Measurements from ENCODE around the gene IPO13. TPM values are rescaled to one million over a fixed set of nuclear protein-coding genes. Genes with fewer than 3 reads are reported as not detected.

Gene IPO13
- total and polyA plus RNA-seq, 4 donors, result 8.6 to 15.1 (median 10.5) TPM

DNA sequence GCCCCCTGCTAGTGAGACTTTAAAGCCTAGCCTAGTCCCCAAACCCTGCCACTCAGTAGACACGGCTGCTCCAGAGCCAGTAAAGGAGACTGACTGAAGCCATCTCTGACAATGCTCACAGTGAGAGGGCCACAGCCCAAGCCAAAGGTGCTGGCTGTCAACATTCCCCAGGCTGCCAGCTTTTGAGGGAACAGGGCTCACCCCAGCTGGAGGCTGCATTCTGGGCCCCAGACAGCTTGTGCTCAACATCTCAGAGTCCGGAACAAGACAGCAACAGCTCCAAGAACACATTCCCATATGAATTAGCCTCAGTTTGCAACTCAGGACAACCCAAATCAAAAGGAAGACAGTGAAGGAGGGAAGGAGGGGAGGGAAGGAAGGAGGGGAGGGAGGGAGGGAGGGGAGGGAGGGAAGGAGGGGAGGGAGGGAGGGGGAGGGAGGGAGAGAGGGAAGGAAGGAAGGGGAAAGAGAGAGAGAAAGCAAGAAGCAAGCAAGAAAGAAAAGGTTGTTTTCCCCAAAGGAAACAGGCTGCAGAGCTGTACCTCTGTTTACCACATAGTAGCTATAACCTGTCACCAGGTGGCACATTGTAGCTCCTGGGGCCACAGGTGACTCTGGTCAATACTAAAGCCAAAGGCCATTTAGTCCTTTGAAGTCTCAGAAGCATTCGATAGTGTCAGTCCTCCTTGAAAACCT is 7.7 kb upstream of the IPO13 start:
- H3K36me3 ChIP-seq (ENCODE audit: control insufficient read depth in 4 of 4, insufficient read depth in 3 of 4, low read depth in 1 of 4, low read length in 3 of 4), result no peaks in the 10 kb centered on the region
- H3K9me3 ChIP-seq (ENCODE audit: control insufficient read depth in 4 of 4, low read length in 3 of 4), result no peaks in the 10 kb centered on the region
- H3K27ac ChIP-seq (ENCODE audit: low read depth in 1 of 2, low read length in 2 of 2), result no peak overlapping the region
- TF ChIP-seq MAX (IDR thresholded peaks at IDR 0.05) (no peak), NR2F2 (IDR thresholded peaks at IDR 0.05) (no peak)
- DNase-seq (ENCODE audit: low spot score), result no peak
- peaks cover 3 to 16% (median 10%) of the 10 kb centered on the region in 4 donors for H3K4me1 ChIP-seq (ENCODE audit: control insufficient read depth in 4 of 4, insufficient read depth in 4 of 4, low read length in 3 of 4)
- WGBS, result 81% methylated on average over 3 of the region's 3 CpGs
- no peak overlapping the region for H3K9ac ChIP-seq (ENCODE audit: low read depth in 1 of 2, low read length in 2 of 2)
- no peaks in the 10 kb centered on the region for H3K27me3 ChIP-seq (ENCODE audit: control insufficient read depth in 4 of 4, insufficient read depth in 4 of 4, low read length in 3 of 4)
- H3K4me3 ChIP-seq (ENCODE audit: low read depth in 1 of 3, low read length in 3 of 3), result no peak overlapping the region

- Histone ChIP-seq H3K4me3 (ENCODE audit: low read depth in 1 of 3, low read length in 3 of 3) (no peak overlapping the region), H3K4me1 (ENCODE audit: control insufficient read depth in 4 of 4, insufficient read depth in 4 of 4, low read length in 3 of 4) (peaks cover 2 to 12% (median 9%) of the 10 kb centered on the region in 4 donors), H3K9ac (ENCODE audit: low read depth in 1 of 2, low read length in 2 of 2) (no peak overlapping the region), H3K27ac (ENCODE audit: low read depth in 1 of 2, low read length in 2 of 2) (no peak overlapping the region), H3K9me3 (ENCODE audit: control insufficient read depth in 4 of 4, low read length in 3 of 4) (no peaks in the 10 kb centered on the region), H3K27me3 (ENCODE audit: control insufficient read depth in 4 of 4, insufficient read depth in 4 of 4, low read length in 3 of 4) (no peaks in the 10 kb centered on the region), H3K36me3 (ENCODE audit: control insufficient read depth in 4 of 4, insufficient read depth in 3 of 4, low read depth in 1 of 4, low read length in 3 of 4) (no peaks in the 10 kb centered on the region)
- no peak for DNase-seq (ENCODE audit: low spot score)
- TF ChIP-seq ZBTB33 (IDR thresholded peaks at IDR 0.05), result no peak
- no peak for TF ChIP-seq FOXA1 (IDR thresholded peaks at IDR 0.05)
- no peak for TF ChIP-seq EGR1 (IDR thresholded peaks at IDR 0.05; ENCODE audit: low read depth in 2 of 2)
- no peak for TF ChIP-seq SP1 (IDR thresholded peaks at IDR 0.05)
- no peak for TF ChIP-seq RAD21 (IDR thresholded peaks at IDR 0.05)
- TF ChIP-seq HNF4A (conservative IDR thresholded peaks at IDR 0.05), result no peak
- no peak for TF ChIP-seq RXRA (IDR thresholded peaks at IDR 0.05)
- TF ChIP-seq GABPA (IDR thresholded peaks at IDR 0.05 in 1 of 2, conservative IDR thresholded peaks at IDR 0.05 in 1 of 2), result no peak
- TF ChIP-seq, protein P1, sequence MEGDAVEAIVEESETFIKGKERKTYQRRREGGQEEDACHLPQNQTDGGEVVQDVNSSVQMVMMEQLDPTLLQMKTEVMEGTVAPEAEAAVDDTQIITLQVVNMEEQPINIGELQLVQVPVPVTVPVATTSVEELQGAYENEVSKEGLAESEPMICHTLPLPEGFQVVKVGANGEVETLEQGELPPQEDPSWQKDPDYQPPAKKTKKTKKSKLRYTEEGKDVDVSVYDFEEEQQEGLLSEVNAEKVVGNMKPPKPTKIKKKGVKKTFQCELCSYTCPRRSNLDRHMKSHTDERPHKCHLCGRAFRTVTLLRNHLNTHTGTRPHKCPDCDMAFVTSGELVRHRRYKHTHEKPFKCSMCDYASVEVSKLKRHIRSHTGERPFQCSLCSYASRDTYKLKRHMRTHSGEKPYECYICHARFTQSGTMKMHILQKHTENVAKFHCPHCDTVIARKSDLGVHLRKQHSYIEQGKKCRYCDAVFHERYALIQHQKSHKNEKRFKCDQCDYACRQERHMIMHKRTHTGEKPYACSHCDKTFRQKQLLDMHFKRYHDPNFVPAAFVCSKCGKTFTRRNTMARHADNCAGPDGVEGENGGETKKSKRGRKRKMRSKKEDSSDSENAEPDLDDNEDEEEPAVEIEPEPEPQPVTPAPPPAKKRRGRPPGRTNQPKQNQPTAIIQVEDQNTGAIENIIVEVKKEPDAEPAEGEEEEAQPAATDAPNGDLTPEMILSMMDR (IDR thresholded peaks at IDR 0.05; ENCODE audit: low read depth, low read length, missing input control), result no peak
- TF ChIP-seq, protein P2, sequence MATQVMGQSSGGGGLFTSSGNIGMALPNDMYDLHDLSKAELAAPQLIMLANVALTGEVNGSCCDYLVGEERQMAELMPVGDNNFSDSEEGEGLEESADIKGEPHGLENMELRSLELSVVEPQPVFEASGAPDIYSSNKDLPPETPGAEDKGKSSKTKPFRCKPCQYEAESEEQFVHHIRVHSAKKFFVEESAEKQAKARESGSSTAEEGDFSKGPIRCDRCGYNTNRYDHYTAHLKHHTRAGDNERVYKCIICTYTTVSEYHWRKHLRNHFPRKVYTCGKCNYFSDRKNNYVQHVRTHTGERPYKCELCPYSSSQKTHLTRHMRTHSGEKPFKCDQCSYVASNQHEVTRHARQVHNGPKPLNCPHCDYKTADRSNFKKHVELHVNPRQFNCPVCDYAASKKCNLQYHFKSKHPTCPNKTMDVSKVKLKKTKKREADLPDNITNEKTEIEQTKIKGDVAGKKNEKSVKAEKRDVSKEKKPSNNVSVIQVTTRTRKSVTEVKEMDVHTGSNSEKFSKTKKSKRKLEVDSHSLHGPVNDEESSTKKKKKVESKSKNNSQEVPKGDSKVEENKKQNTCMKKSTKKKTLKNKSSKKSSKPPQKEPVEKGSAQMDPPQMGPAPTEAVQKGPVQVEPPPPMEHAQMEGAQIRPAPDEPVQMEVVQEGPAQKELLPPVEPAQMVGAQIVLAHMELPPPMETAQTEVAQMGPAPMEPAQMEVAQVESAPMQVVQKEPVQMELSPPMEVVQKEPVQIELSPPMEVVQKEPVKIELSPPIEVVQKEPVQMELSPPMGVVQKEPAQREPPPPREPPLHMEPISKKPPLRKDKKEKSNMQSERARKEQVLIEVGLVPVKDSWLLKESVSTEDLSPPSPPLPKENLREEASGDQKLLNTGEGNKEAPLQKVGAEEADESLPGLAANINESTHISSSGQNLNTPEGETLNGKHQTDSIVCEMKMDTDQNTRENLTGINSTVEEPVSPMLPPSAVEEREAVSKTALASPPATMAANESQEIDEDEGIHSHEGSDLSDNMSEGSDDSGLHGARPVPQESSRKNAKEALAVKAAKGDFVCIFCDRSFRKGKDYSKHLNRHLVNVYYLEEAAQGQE (IDR thresholded peaks at IDR 0.05), result no peak
- TF ChIP-seq MAX (IDR thresholded peaks at IDR 0.05), result no peak
- no peak for TF ChIP-seq NR2F2 (IDR thresholded peaks at IDR 0.05)
- TF ChIP-seq TAF1 (conservative IDR thresholded peaks at IDR 0.05), result no peak
- no peak for TF ChIP-seq FOXA2 (IDR thresholded peaks at IDR 0.05)
- TF ChIP-seq HNF4G (IDR thresholded peaks at IDR 0.05), result no peak
- TF ChIP-seq JUND (IDR thresholded peaks at IDR 0.05), result no peak
- TF ChIP-seq, protein P3, sequence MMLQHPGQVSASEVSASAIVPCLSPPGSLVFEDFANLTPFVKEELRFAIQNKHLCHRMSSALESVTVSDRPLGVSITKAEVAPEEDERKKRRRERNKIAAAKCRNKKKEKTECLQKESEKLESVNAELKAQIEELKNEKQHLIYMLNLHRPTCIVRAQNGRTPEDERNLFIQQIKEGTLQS (IDR thresholded peaks at IDR 0.05), result no peak
- no peak for TF ChIP-seq YY1 (IDR thresholded peaks at IDR 0.05)
- WGBS, result 93% methylated on average over 3 of the region's 3 CpGs
These were observed 4.3 kb upstream of the IPO13 start for GRCh38 chr1:43942411-43942810.

Measured in liver (tissue), 9 donors.